Hepatocyte (in vitro differentiated cells): ENCODE measurements around the gene TTLL5.

Experiments used
- EZH2 ChIP-seq: fragments of 200-600 bp; sonication (generic); IDR thresholded peaks from 2 replicates; pipeline ENCODE4 v1.6.1; 2016; ENCODE audit warnings: antibody characterized with exemption, mild to moderate bottlenecking, borderline replicate concordance
- TF ChIP-seq, protein P1 (sequence below): fragments of 200-600 bp; sonication (generic); IDR thresholded peaks from 2 replicates; pipeline ENCODE4 v1.5.1; 2016; ENCODE audit warnings: antibody characterized with exemption, mild to moderate bottlenecking; ENCODE audit not compliant: poor library complexity

DNA sequence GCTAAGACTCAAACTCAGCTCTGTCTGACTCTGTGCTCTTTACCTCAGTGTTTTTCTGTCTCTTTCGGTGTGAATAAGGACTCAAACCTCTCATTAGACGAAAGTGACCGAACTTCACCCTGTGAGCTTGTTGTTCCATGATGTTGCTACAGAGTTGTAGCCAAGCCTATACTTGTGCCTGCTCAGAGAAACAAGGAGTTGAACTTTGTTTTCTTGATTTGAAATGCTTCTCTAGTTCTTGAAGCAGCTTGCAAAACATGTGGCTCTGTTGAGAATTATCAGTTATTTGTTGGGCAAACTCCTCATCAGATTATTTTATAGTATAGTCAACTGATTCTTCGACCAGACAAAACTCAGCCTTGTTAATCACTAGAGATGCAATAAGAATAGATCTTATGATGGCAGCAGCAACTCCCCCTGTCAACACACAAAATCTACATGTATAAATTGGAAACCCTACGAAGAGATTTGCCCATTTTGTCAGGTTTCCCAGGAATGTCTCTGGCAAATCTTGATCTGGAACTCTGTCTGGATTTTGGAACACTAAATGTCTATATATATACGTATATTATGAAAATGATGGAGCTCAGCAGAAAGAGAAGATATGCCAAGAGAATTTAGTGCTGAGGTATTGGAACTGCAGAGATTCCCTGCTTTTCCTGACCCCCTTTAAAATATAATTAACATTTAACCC, 146.8 kb downstream of the TTLL5 start:
- TF ChIP-seq, protein P1, sequence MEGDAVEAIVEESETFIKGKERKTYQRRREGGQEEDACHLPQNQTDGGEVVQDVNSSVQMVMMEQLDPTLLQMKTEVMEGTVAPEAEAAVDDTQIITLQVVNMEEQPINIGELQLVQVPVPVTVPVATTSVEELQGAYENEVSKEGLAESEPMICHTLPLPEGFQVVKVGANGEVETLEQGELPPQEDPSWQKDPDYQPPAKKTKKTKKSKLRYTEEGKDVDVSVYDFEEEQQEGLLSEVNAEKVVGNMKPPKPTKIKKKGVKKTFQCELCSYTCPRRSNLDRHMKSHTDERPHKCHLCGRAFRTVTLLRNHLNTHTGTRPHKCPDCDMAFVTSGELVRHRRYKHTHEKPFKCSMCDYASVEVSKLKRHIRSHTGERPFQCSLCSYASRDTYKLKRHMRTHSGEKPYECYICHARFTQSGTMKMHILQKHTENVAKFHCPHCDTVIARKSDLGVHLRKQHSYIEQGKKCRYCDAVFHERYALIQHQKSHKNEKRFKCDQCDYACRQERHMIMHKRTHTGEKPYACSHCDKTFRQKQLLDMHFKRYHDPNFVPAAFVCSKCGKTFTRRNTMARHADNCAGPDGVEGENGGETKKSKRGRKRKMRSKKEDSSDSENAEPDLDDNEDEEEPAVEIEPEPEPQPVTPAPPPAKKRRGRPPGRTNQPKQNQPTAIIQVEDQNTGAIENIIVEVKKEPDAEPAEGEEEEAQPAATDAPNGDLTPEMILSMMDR = no peak
- TF ChIP-seq EZH2 = no peak
